OCI-M2 (cell line): ENCODE results near the gene GRIN2C.

Experiments
- DNase-seq: peaks from one replicate; lab custom pipeline; 2025; ENCODE audit not compliant: unreplicated experiment; lab: John Stamatoyannopoulos, UW

GRIN2C gene

GRCh38 chr17:74850310-74850709 is 9.4 kb downstream of the GRIN2C start:
- DNase-seq = no peak

GRCh38 chr17:74848656-74849399 is 10.9 kb downstream of the GRIN2C start:
- no peak for DNase-seq

- no peak for DNase-seq
Measured at GRCh38 chr17:74846621-74847020, 13.1 kb downstream of the GRIN2C start.

GRCh38 chr17:74843352-74843627 is 16.4 kb downstream of the GRIN2C start:
- DNase-seq = no peak

- DNase-seq = no peak
Measured at GRCh38 chr17:74842599-74843351, 16.9 kb downstream of the GRIN2C start.

- no peak for DNase-seq
Measured at GRCh38 chr17:74842146-74842598, 17.5 kb downstream of the GRIN2C start.

GRCh38 chr17:74840989-74841666 is 18.6 kb downstream of the GRIN2C start:
- DNase-seq = no peak

- no peak for DNase-seq
Measured at GRCh38 chr17:74839990-74840852, 19.5 kb downstream of the GRIN2C start.

- DNase-seq = no peak
Measured at GRCh38 chr17:74838274-74838673, 21.4 kb downstream of the GRIN2C start.

GRCh38 chr17:74836691-74837467 is 22.8 kb downstream of the GRIN2C start:
- no peak for DNase-seq

- no peak for DNase-seq
Measured at GRCh38 chr17:74836191-74836590, 23.5 kb downstream of the GRIN2C start.

GRCh38 chr17:74833501-74834377 is 25.9 kb downstream of the GRIN2C start:
- no peak for DNase-seq

- no peak for DNase-seq
Measured at GRCh38 chr17:74832421-74832820, 27.3 kb downstream of the GRIN2C start.

GRCh38 chr17:74831444-74832146 is 28.1 kb downstream of the GRIN2C start:
- no peak for DNase-seq

GRCh38 chr17:74830861-74831260 is 28.8 kb downstream of the GRIN2C start:
- DNase-seq = no peak

GRCh38 chr17:74827800-74828199 is 31.9 kb downstream of the GRIN2C start:
- DNase-seq = no peak

GRCh38 chr17:74825952-74826719 is 33.5 kb downstream of the GRIN2C start:
- DNase-seq = no peak
